OCI-LY7 (cell line): Measurements from ENCODE around the gene OR4L1.

Source experiments
- EZH2phosphoT487 ChIP-seq: fragments of 200-600 bp; sonication (generic); IDR thresholded peaks from 2 replicates; pipeline ENCODE4 v1.6.1; 2018; ENCODE audit warnings: low read depth, borderline replicate concordance, mild to moderate bottlenecking, mixed run types, antibody characterized with exemption, low read length, moderate library complexity, mixed read lengths
- TF ChIP-seq, protein P1 (sequence below): fragments of 200-600 bp; sonication (generic); conservative IDR thresholded peaks from 2 replicates; pipeline ENCODE4 v1.5.1; 2014; ENCODE audit warnings: mild to moderate bottlenecking, antibody characterized with exemption, low read length, moderate library complexity, mixed read lengths

DNA sequence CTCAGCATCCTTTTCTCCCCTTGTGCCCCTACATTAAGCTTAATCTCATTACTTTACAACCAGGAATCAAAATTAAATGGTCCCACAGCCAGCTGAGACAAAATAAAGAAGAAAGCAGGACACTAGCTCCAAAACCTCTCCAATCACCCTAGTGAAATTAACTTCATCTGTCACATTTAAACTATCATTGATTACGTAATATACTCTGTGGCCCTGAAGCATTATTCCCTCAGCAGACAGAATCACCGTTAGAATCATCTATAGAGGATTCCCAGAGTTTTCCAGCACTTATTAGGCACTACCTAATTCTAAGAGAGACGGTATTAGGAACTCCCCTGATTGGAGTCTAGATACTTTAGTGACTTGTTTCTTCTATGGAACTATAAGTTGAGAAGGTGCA lies 50.6 kb downstream of the OR4L1 start, which contains the start of gene OR4K17:
- TF ChIP-seq, protein P1, sequence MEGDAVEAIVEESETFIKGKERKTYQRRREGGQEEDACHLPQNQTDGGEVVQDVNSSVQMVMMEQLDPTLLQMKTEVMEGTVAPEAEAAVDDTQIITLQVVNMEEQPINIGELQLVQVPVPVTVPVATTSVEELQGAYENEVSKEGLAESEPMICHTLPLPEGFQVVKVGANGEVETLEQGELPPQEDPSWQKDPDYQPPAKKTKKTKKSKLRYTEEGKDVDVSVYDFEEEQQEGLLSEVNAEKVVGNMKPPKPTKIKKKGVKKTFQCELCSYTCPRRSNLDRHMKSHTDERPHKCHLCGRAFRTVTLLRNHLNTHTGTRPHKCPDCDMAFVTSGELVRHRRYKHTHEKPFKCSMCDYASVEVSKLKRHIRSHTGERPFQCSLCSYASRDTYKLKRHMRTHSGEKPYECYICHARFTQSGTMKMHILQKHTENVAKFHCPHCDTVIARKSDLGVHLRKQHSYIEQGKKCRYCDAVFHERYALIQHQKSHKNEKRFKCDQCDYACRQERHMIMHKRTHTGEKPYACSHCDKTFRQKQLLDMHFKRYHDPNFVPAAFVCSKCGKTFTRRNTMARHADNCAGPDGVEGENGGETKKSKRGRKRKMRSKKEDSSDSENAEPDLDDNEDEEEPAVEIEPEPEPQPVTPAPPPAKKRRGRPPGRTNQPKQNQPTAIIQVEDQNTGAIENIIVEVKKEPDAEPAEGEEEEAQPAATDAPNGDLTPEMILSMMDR, result no peak
- no peak for TF ChIP-seq EZH2phosphoT487
